ENCODE data around the gene DNAI4. TPM values are rescaled to one million over a fixed set of nuclear protein-coding genes. Genes with fewer than 3 reads are reported as not detected.
A peak's percentile ranks its signal among the peaks of the same experiment; 100 is the strongest.

The DNAI4 gene
- total and polyA plus RNA-seq, 2 donors (not counting 1 experiment from before 2014, with no cell fraction given): 2.0 to 12.1 TPM

- H3K9ac ChIP-seq (ENCODE audit: insufficient read depth, low read length): no peak overlapping the region
- H4K20me1 ChIP-seq (ENCODE audit: control insufficient read depth, extremely low read depth, insufficient read depth, low read length): no peaks in the 10 kb centered on the region
- TF ChIP-seq EZH2 (IDR thresholded peaks at IDR 0.05; ENCODE audit: low read length, missing control alignments): no peak
- TF ChIP-seq, protein P1, sequence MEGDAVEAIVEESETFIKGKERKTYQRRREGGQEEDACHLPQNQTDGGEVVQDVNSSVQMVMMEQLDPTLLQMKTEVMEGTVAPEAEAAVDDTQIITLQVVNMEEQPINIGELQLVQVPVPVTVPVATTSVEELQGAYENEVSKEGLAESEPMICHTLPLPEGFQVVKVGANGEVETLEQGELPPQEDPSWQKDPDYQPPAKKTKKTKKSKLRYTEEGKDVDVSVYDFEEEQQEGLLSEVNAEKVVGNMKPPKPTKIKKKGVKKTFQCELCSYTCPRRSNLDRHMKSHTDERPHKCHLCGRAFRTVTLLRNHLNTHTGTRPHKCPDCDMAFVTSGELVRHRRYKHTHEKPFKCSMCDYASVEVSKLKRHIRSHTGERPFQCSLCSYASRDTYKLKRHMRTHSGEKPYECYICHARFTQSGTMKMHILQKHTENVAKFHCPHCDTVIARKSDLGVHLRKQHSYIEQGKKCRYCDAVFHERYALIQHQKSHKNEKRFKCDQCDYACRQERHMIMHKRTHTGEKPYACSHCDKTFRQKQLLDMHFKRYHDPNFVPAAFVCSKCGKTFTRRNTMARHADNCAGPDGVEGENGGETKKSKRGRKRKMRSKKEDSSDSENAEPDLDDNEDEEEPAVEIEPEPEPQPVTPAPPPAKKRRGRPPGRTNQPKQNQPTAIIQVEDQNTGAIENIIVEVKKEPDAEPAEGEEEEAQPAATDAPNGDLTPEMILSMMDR (conservative IDR thresholded peaks at IDR 0.05 in 1 of 2, IDR thresholded peaks at IDR 0.05 in 1 of 2; ENCODE audit: low read depth in 1 of 2, low read length in 2 of 2): no peak
- H3K4me3 ChIP-seq (replicated peaks in 1 of 4; ENCODE audit: control extremely low read depth in 1 of 4, insufficient read depth in 1 of 4, low read depth in 3 of 4, low read length in 4 of 4): no peak overlapping the region
- H3K4me1 ChIP-seq (ENCODE audit: control insufficient read depth, extremely low read depth, insufficient read depth, low read length): no peaks in the 10 kb centered on the region
- no peaks in the 10 kb centered on the region for H3K9me3 ChIP-seq (ENCODE audit: control insufficient read depth, insufficient read depth, low read depth, low read length)
- H3K79me2 ChIP-seq (ENCODE audit: control insufficient read depth, insufficient read depth, low read length): no peaks in the 10 kb centered on the region
- H3K27ac ChIP-seq (ENCODE audit: insufficient read depth, low read length): no peak overlapping the region
- no peak for DNase-seq (ENCODE audit: low read depth in 2 of 2)
- no peak overlapping the region for H2AFZ ChIP-seq (ENCODE audit: low read length)
- H3K27me3 ChIP-seq (ENCODE audit: control insufficient read depth, insufficient read depth, low read length): no peaks in the 10 kb centered on the region
- H3K4me2 ChIP-seq (ENCODE audit: extremely low read depth, insufficient read depth, low read length): no peak overlapping the region
- no peaks in the 10 kb centered on the region for H3K36me3 ChIP-seq (ENCODE audit: control insufficient read depth, insufficient read depth, low read length)
These were observed 145.1 kb downstream of the DNAI4 start for GRCh38 chr1:66779475-66780078.

GRCh38 chr1:66778969-66779368 is 145.7 kb downstream of the DNAI4 start:
- Histone ChIP-seq H3K36me3 (ENCODE audit: control insufficient read depth, insufficient read depth, low read length) (no peaks in the 10 kb centered on the region), H3K79me2 (ENCODE audit: control insufficient read depth, insufficient read depth, low read length) (no peaks in the 10 kb centered on the region), H3K4me3 (replicated peaks in 1 of 4; ENCODE audit: control extremely low read depth in 1 of 4, insufficient read depth in 1 of 4, low read depth in 3 of 4, low read length in 4 of 4) (peak overlapping the region in 2 of 4 experiments; percentile 0 to 21), H3K9ac (ENCODE audit: insufficient read depth, low read length) (no peak overlapping the region), H3K4me2 (ENCODE audit: extremely low read depth, insufficient read depth, low read length) (peak overlapping the region; percentile 35), H2AFZ (ENCODE audit: low read length) (no peak overlapping the region), H3K27me3 (ENCODE audit: control insufficient read depth, insufficient read depth, low read length) (no peaks in the 10 kb centered on the region), H3K27ac (ENCODE audit: insufficient read depth, low read length) (no peak overlapping the region), H3K9me3 (ENCODE audit: control insufficient read depth, insufficient read depth, low read depth, low read length) (no peaks in the 10 kb centered on the region), H3K4me1 (ENCODE audit: control insufficient read depth, extremely low read depth, insufficient read depth, low read length) (no peaks in the 10 kb centered on the region), H4K20me1 (ENCODE audit: control insufficient read depth, extremely low read depth, insufficient read depth, low read length) (no peaks in the 10 kb centered on the region)
- DNase-seq (ENCODE audit: low read depth in 2 of 2): no peak
- TF ChIP-seq, protein P1 (conservative IDR thresholded peaks at IDR 0.05 in 1 of 2, IDR thresholded peaks at IDR 0.05 in 1 of 2; ENCODE audit: low read depth in 1 of 2, low read length in 2 of 2): no peak
- no peak for TF ChIP-seq EZH2 (IDR thresholded peaks at IDR 0.05; ENCODE audit: low read length, missing control alignments)

- H3K36me3 ChIP-seq (ENCODE audit: control insufficient read depth, insufficient read depth, low read length): no peaks in the 10 kb centered on the region
- no peak overlapping the region for H3K9ac ChIP-seq (ENCODE audit: insufficient read depth, low read length)
- H3K4me1 ChIP-seq (ENCODE audit: control insufficient read depth, extremely low read depth, insufficient read depth, low read length): no peaks in the 10 kb centered on the region
- no peak overlapping the region for H2AFZ ChIP-seq (ENCODE audit: low read length)
- H3K4me3 ChIP-seq (replicated peaks in 1 of 4; ENCODE audit: control extremely low read depth in 1 of 4, insufficient read depth in 1 of 4, low read depth in 3 of 4, low read length in 4 of 4): no peak overlapping the region
- no peaks in the 10 kb centered on the region for H4K20me1 ChIP-seq (ENCODE audit: control insufficient read depth, extremely low read depth, insufficient read depth, low read length)
- no peak for TF ChIP-seq EZH2 (IDR thresholded peaks at IDR 0.05; ENCODE audit: low read length, missing control alignments)
- TF ChIP-seq, protein P1 (conservative IDR thresholded peaks at IDR 0.05 in 1 of 2, IDR thresholded peaks at IDR 0.05 in 1 of 2; ENCODE audit: low read depth in 1 of 2, low read length in 2 of 2): no peak
- no peak overlapping the region for H3K27ac ChIP-seq (ENCODE audit: insufficient read depth, low read length)
- no peaks in the 10 kb centered on the region for H3K27me3 ChIP-seq (ENCODE audit: control insufficient read depth, insufficient read depth, low read length)
- no peaks in the 10 kb centered on the region for H3K79me2 ChIP-seq (ENCODE audit: control insufficient read depth, insufficient read depth, low read length)
- H3K4me2 ChIP-seq (ENCODE audit: extremely low read depth, insufficient read depth, low read length): no peak overlapping the region
- no peak for DNase-seq (ENCODE audit: low read depth in 2 of 2)
- H3K9me3 ChIP-seq (ENCODE audit: control insufficient read depth, insufficient read depth, low read depth, low read length): no peaks in the 10 kb centered on the region
These were observed 146.4 kb downstream of the DNAI4 start for GRCh38 chr1:66778266-66778665.

Data from fibroblast of lung (primary cell).